ENCODE measurements around the gene TEKTIP1. TPM values are rescaled to one million over a fixed set of nuclear protein-coding genes. Genes with fewer than 3 reads are reported as not detected.

TEKTIP1 gene
- total RNA-seq, 2 donors from 2014 or later: 0.41 to 5.3 TPM

DNA sequence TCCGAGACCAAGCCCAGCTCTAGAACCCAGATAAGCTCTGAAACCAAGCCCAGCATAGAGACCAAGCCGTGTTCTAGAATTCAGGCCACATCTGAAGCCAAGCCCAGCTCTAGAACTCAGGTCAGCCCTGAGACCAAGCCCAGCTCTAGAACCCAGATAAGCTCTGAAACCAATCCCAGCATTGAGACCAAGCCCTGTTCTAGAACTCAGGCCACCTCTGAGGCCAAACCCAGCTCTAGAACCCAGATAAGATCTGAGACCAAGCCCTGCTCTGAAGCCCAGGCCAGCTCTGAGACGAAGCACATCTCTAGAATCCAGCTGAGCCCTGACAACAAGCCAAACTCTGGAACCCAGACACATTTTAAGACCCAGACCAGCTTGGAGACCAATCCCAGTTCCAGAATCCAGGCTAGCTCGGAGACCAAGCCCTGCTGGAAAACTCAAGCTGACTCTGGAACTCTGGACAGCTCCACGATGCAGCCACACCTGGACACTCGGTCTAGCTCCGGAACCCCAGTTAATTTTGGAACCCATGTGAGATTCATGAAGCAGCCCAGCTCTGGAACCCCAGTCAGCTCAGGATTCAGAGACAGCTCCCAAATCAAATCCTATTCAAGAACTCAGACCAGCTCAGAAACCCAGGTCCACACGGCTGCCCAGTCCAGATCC lies 52.2 kb downstream of the TEKTIP1 start:
- Histone ChIP-seq H3K4me3 (no peak overlapping the region), H3K9me3 (no peaks in the 10 kb centered on the region), H3K27me3 (replicated peaks; ENCODE audit: insufficient read depth) (no peaks in the 10 kb centered on the region), H3K27ac (no peak overlapping the region), H3K36me3 (no peaks in the 10 kb centered on the region), H3K4me1 (replicated peaks) (no peaks in the 10 kb centered on the region)
- 84% methylated on average over 8 of the region's 8 CpGs for WGBS
- TF ChIP-seq, protein P1, sequence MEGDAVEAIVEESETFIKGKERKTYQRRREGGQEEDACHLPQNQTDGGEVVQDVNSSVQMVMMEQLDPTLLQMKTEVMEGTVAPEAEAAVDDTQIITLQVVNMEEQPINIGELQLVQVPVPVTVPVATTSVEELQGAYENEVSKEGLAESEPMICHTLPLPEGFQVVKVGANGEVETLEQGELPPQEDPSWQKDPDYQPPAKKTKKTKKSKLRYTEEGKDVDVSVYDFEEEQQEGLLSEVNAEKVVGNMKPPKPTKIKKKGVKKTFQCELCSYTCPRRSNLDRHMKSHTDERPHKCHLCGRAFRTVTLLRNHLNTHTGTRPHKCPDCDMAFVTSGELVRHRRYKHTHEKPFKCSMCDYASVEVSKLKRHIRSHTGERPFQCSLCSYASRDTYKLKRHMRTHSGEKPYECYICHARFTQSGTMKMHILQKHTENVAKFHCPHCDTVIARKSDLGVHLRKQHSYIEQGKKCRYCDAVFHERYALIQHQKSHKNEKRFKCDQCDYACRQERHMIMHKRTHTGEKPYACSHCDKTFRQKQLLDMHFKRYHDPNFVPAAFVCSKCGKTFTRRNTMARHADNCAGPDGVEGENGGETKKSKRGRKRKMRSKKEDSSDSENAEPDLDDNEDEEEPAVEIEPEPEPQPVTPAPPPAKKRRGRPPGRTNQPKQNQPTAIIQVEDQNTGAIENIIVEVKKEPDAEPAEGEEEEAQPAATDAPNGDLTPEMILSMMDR (IDR thresholded peaks at IDR 0.05): no peak
- TF ChIP-seq POLR2AphosphoS5 (IDR thresholded peaks at IDR 0.05) (no peak), POLR2A (IDR thresholded peaks at IDR 0.05) (no peak)
- no peak for DNase-seq (ENCODE audit: low spot score)
- intact Hi-C loops (cut with DNase I): no loop called here

DNA sequence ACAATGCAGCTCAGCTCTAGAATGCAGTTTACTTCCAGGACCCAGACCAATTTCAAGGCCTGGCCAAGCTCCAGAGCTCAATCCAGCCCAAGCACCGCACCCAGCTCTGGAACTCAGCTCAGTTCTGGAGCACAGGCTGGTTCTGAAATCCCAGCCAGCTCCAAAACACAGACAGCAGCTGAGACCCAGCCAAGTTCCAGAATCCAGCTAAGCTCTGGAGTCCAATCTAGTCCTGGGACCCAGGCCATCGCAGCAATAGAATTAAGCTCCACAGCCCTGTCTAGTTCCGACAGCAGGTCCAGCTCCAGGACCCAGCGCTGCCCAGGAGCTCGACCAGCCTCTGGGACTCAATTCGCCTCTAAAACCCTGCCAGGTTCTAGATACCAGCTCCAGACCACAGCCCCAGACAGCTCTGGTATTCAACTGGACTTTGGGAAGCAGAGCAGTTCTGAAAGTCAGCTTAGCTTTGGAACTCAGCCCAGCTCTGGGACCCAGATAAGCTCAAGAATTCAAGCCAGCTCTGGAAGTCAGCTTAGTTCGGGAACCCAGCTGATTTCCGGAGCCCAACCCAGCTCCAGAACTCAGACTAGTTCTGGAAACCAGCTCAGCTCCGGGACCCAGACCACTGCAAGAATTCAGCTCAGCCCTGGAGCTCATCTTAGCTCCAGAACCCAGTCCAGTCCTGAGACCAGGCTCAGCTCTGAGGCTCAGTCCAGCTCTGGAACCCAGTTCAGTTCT lies 53.1 kb downstream of the TEKTIP1 start:
- WGBS: 82% methylated on average over 9 of the region's 9 CpGs
- no peaks in the 10 kb centered on the region for H3K9me3 ChIP-seq
- no peak for DNase-seq (ENCODE audit: low spot score)
- no peak overlapping the region for H3K27ac ChIP-seq
- intact Hi-C loops (cut with DNase I): no loop called here
- H3K4me1 ChIP-seq (replicated peaks): no peaks in the 10 kb centered on the region
- H3K27me3 ChIP-seq (replicated peaks; ENCODE audit: insufficient read depth): no peaks in the 10 kb centered on the region
- no peak overlapping the region for H3K4me3 ChIP-seq
- H3K36me3 ChIP-seq: no peaks in the 10 kb centered on the region
- no peak for TF ChIP-seq POLR2AphosphoS5 (IDR thresholded peaks at IDR 0.05)
- TF ChIP-seq POLR2A (IDR thresholded peaks at IDR 0.05): no peak
- TF ChIP-seq, protein P1 (IDR thresholded peaks at IDR 0.05): no peak

DNA sequence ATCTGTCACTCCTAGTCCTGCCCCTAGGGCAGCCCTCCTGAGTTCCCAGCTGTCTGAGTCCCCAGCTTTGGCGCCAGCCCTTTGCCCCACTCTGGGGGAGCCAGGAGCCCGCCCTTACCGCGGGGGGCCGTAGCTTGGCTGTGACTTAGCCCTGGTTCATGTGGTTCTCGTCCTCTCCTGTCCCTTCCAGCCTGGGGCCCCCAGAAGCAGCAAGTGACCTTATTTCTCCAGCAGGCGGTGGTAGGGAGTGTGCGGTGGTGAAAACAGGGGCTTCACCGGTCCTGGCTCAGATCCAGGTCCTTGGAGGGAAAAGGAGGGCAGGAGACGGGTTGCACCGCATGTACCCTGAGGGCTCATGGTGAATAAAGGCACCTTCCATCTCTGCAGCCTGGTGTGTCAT lies 54.2 kb downstream of the TEKTIP1 start:
- no peaks in the 10 kb centered on the region for H3K9me3 ChIP-seq
- DNase-seq (ENCODE audit: low spot score): no peak
- intact Hi-C loops (cut with DNase I): no loop called here
- H3K36me3 ChIP-seq: no peaks in the 10 kb centered on the region
- H3K4me1 ChIP-seq (replicated peaks): no peaks in the 10 kb centered on the region
- 37% methylated on average over 10 of the region's 11 CpGs for WGBS
- no peak overlapping the region for H3K4me3 ChIP-seq
- TF ChIP-seq POLR2AphosphoS5 (IDR thresholded peaks at IDR 0.05) (no peak), POLR2A (IDR thresholded peaks at IDR 0.05) (no peak)
- TF ChIP-seq, protein P1 (IDR thresholded peaks at IDR 0.05): no peak
- H3K27ac ChIP-seq: no peak overlapping the region
- H3K27me3 ChIP-seq (replicated peaks; ENCODE audit: insufficient read depth): no peaks in the 10 kb centered on the region

Small RNAs within 50 kb of the gene (small RNA-seq; reads per million reads assigned to genes)
- gene AC005786.1 (0 reads per million in 2 donors), gene RF00212 (0 reads per million in 2 donors)

Other genes with a start within 250 kb of the TEKTIP1 start
- gene NFIC, start 172.6 kb upstream of the TEKTIP1 start, total RNA-seq: 100 to 1,000 TPM; 160 to 168 TPM
- gene SMIM24, start 58.6 kb upstream of the TEKTIP1 start, total RNA-seq: 1 to 10 TPM in 1 of 2 donors, under 1 TPM in 1; 0.32 to 1.6 TPM
- 1 to 10 TPM in 1 of 2 donors, not detected in 1; 1.7 TPM for gene SMIM44, start 55.7 kb upstream of the TEKTIP1 start, total RNA-seq
- gene DOHH, start 38.5 kb upstream of the TEKTIP1 start, total RNA-seq: 10 to 100 TPM; 26.1 to 26.9 TPM
- gene FZR1, start 32.9 kb upstream of the TEKTIP1 start, total RNA-seq: 10 to 100 TPM; 32.2 to 64.9 TPM
- 10 to 100 TPM; 60.5 to 86.1 TPM for gene MFSD12, start 18.4 kb downstream of the TEKTIP1 start, total RNA-seq
- gene HMG20B, start 33.8 kb downstream of the TEKTIP1 start, total RNA-seq: 100 to 1,000 TPM; 184 to 369 TPM
- 1 to 10 TPM in 1 of 2 donors, under 1 TPM in 1; 0.36 to 1.9 TPM for gene GIPC3, start 46.3 kb downstream of the TEKTIP1 start, total RNA-seq
- gene TBXA2R, start 67.7 kb downstream of the TEKTIP1 start, total RNA-seq: 1 to 10 TPM; 1.1 to 4.0 TPM
- 10 to 100 TPM; 38.2 to 52.8 TPM for gene CACTIN, start 87.6 kb downstream of the TEKTIP1 start, total RNA-seq
- gene PIP5K1C, start 161.3 kb downstream of the TEKTIP1 start, total RNA-seq: 10 to 100 TPM; 34.3 to 75.5 TPM
- gene TJP3, start 169.2 kb downstream of the TEKTIP1 start, total RNA-seq: 10 to 100 TPM; 14.6 to 17.8 TPM
- 10 to 100 TPM; 45.7 to 63.8 TPM for gene APBA3, start 222.5 kb downstream of the TEKTIP1 start, total RNA-seq
- gene MRPL54, start 223.5 kb downstream of the TEKTIP1 start, total RNA-seq: 100 to 1,000 TPM in 1 of 2 donors, 10 to 100 TPM in 1; 69.7 to 105 TPM
- gene RAX2, start 233.1 kb downstream of the TEKTIP1 start, total RNA-seq: not detected
- gene MATK, start 247.2 kb downstream of the TEKTIP1 start, total RNA-seq: 1 to 10 TPM; 1.9 to 4.4 TPM